Bronchial epithelial cell (primary cell): ENCODE results near the gene SHB. TPM values are rescaled to one million over a fixed set of nuclear protein-coding genes. Genes with fewer than 3 reads are reported as not detected.
A peak's percentile ranks its signal among the peaks of the same experiment; 100 is the strongest.

Source experiments
- DNase-seq: peaks from one replicate; pipeline ENCODE4 v3.0.0-alpha.2; 2010; ENCODE audit warnings: low read depth
- FAIRE-seq: peaks from 2 replicates; lab custom pipeline; 2011; peaks lifted over from hg19 to GRCh38; lab: Jason Lieb, UNC
- H3K27me3 ChIP-seq: 2 replicates; pipeline ENCODE4 v1.5.1; 2011; ENCODE audit warnings: low read length; ENCODE audit not compliant: control insufficient read depth, insufficient read depth
- H3K36me3 ChIP-seq: 2 replicates; pipeline ENCODE4 v1.5.1; 2011; ENCODE audit warnings: low read length; ENCODE audit not compliant: control insufficient read depth, insufficient read depth
- H3K4me3 ChIP-seq: 2 replicates; pipeline ENCODE4 v1.5.1; 2011; ENCODE audit warnings: mild to moderate bottlenecking, low read depth, low read length, control low read depth
- CTCF ChIP-seq: IDR thresholded peaks from 2 replicates; pipeline ENCODE4 v1.5.1; 2011; ENCODE audit warnings: mild to moderate bottlenecking, moderate library complexity, low read length, control low read depth, inconsistent platforms; ENCODE audit not compliant: insufficient read depth, severe bottlenecking
- total RNA-seq: library from RNA; depleted of rRNA; stranded (reverse); fragments of >200 nt; gene quantifications from 2 replicates; pipeline ENCODE4 v1.2.1, GENCODE V29; 2014

Gene SHB
- total RNA-seq, 1 donor from 2014 or later: 14.5 TPM

GRCh38 chr9:37947471-37947870 is 121.6 kb downstream of the SHB start:
- Histone ChIP-seq H3K4me3 (no peak overlapping the region), H3K27me3 (no peaks in the 10 kb centered on the region), H3K36me3 (peaks cover 19% of the 10 kb centered on the region)
- TF ChIP-seq CTCF: no peak
- DNase-seq: no peak
- FAIRE-seq: no peak

- no peak for DNase-seq
- FAIRE-seq: no peak
- Histone ChIP-seq H3K36me3 (peaks cover 19% of the 10 kb centered on the region), H3K27me3 (no peaks in the 10 kb centered on the region), H3K4me3 (no peak overlapping the region)
- no peak for TF ChIP-seq CTCF
Observed at GRCh38 chr9:37946971-37947370, 122.1 kb downstream of the SHB start.

GRCh38 chr9:37946041-37946440 is 123.0 kb downstream of the SHB start:
- TF ChIP-seq CTCF: no peak
- no peak for DNase-seq
- no peak overlapping the region for H3K4me3 ChIP-seq
- no peaks in the 10 kb centered on the region for H3K27me3 ChIP-seq
- peaks cover 20% of the 10 kb centered on the region for H3K36me3 ChIP-seq
- no peak for FAIRE-seq

- DNase-seq: peak; percentile 43
- H3K27me3 ChIP-seq: no peaks in the 10 kb centered on the region
Observed at GRCh38 chr9:37944671-37945481, 124.2 kb downstream of the SHB start.

GRCh38 chr9:37944266-37944650 is 124.8 kb downstream of the SHB start:
- H3K36me3 ChIP-seq: peaks cover 23% of the 10 kb centered on the region
- no peak for DNase-seq

More at GRCh38 chr9:37944671-37945481, 124.2 kb downstream of the SHB start:
- Histone ChIP-seq H3K4me3 (no peak overlapping the region), H3K36me3 (peaks cover 22% of the 10 kb centered on the region)
- no peak for TF ChIP-seq CTCF
- no peak for FAIRE-seq

More at GRCh38 chr9:37944266-37944650, 124.8 kb downstream of the SHB start:
- no peak for FAIRE-seq
- Histone ChIP-seq H3K27me3 (no peaks in the 10 kb centered on the region), H3K4me3 (no peak overlapping the region)
- no peak for TF ChIP-seq CTCF
